Jurkat, Clone E6-1 (cell line): Measurements from ENCODE around the gene COL19A1.
A peak's percentile ranks its signal among the peaks of the same experiment; 100 is the strongest.

ENCODE experiments used
- DNase-seq: peaks from one replicate; pipeline ENCODE4 v3.0.0-alpha.2; 2011; ENCODE audit warnings: low read depth, low spot score
- H3K4me3 ChIP-seq: 2 replicates; pipeline ENCODE4 v1.5.1; 2011; ENCODE audit warnings: mild to moderate bottlenecking, low read length, control low read depth, moderate library complexity

The COL19A1 gene

DNA sequence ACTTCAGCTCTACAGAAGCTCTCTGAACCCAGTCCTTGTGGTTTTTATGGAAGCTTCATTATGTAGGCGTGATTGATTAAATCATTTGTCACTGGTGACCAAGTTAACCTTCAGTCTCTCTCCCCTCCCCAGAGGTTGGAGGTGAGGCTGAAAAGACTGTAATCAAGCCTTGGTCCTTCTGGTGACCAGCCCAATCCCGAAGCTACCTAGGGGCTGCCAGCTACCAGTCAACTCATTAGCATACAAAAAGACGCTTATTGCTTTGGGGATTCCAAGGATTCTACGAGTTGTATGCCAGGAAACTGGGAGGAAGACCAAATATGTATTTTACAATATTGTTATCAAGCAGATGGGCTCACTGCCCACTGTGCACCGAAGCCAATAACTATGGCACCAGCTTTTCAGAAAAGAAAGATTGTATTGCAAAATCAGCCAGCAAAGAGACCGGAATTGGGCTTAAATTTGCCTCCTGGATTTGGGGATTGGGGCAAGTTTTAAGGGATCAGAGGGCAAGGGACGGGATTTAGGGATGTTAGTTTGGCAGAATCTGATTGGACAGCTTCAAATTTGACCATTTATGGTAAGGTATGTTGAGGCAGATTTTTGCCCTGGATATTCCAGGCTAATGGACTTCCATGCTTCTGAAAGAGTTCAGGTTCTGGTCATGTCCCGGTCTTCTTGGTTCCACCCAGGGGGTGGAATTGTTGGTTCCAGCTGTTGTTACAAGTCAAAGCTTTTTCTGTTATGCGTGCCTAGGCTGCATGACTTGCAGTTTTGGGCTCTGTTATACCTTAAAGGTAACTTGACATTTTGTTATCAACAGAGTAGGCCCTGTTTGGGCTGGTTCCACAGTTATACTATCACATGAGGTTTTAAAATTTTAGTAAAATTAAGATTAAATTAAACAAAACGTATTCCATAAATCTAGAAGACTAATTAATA, 269.1 kb downstream of the COL19A1 start:
- DNase-seq, result no peak
- no peak overlapping the region for H3K4me3 ChIP-seq

DNA sequence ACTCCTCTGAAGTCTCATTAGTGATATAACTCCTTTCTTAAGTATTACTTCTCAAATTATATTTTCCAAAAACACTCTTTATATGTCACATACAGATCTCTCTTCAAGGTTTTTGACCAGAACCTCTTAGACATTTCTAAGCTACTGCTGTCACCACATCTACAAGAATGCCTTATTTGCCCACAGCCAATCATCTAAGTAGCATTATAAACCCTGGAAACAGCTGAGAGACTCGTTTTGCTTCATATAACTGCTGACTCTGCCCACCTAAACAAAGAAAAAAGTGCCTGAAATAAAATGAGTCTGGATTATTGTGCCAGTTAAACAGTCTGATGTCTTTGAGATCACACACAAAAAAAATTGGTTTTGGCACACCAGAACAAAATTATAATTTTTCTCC, 270.6 kb downstream of the COL19A1 start:
- no peak overlapping the region for H3K4me3 ChIP-seq
- no peak for DNase-seq

DNA sequence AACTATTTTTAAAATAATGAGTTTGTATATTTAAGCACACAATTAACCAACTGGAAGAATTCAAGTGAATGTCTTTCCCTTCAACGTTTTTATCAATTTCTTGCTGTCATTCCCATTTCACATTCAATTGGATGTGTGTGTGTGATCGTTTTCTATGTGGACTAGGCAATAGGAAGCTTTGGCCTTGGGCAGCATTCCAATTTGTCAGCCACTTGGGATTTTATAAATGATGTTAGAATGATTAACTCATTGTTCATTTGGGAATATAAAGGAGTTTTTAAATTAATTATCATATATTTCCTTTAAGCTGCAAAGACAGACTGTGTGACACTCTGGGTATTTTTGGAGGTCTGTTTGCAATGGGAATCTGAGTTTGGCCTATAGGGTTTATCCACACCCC, 274.1 kb downstream of the COL19A1 start:
- H3K4me3 ChIP-seq, result no peak overlapping the region
- no peak for DNase-seq

- no peak for DNase-seq
Measured at GRCh38 chr6:70142034-70142433, 275.7 kb downstream of the COL19A1 start.

DNA sequence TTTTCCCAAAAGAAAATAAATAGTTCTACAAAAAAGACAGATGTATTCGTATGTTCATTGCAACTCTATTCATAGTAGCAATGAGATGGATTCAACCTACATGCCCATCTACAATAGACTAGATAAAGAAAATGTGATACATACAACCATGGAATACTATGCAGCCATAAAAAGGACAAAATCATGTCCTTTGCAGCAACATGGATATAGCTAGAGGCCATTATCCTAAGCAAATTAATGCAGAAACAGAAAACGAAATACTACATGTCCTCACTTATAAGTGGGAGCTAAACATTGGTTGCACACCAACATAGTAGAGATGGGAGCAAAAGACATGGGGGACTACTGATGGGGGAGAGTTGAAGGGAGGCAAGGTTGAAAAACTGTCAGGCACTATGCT, 278.8 kb downstream of the COL19A1 start:
- DNase-seq, result no peak

More at GRCh38 chr6:70142034-70142433, 275.7 kb downstream of the COL19A1 start:
- no peak overlapping the region for H3K4me3 ChIP-seq

DNA sequence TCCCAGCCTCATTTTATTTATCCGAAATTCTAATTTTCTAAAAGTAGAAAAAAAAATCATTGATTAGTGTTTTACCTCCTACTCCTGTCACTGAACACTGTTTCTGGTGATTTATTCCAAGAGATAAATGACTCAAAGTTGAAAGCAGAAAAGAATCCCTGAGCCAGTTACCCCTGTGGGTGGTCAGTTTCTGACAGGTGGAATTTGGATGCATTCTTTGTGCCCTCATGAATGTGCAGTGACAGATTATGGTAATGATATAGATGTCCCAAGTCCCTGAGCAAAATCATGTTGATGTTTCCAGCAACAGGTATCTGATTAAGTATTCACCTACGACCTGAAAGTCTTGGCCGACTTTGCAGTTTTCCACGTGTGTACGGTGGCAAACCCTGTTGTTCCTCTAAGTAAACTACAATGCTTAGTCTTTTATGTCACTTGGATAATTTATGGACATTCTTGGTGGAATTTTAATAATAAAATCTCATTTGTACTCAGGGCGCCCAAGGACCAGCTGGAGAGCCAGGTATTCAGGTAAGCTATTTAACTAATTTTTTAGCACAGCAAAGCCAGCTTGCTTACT, 282.9 kb downstream of the COL19A1 start:
- H3K4me3 ChIP-seq, result no peak overlapping the region
- DNase-seq, result no peak

More for the DNA sequence above, 278.8 kb downstream of the COL19A1 start:
- no peak overlapping the region for H3K4me3 ChIP-seq

DNA sequence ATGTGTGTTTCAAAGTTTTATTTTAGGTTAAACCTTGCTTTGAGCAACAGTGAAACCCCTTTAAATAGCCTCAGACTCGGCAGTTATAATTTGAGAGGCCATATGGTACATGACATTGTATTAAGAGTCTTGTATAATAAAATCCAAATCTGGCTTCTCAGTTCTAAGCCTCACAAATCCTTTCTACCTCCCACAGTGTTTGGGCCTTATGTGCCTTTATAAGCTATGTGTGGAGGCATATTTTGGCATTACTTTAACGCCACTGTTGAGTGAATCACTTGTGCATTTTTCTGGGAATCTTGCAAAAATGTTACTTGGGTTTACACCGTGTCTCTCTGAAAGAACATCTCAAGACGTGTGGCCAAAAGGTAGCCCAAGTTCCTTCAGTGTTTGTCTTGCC, 284.2 kb downstream of the COL19A1 start:
- no peak overlapping the region for H3K4me3 ChIP-seq
- DNase-seq, result no peak

GRCh38 chr6:70151616-70152015, 285.3 kb downstream of the COL19A1 start:
- DNase-seq, result no peak

GRCh38 chr6:70152786-70153185, 286.4 kb downstream of the COL19A1 start:
- DNase-seq, result no peak
- no peak overlapping the region for H3K4me3 ChIP-seq

More at GRCh38 chr6:70151616-70152015, 285.3 kb downstream of the COL19A1 start:
- no peak overlapping the region for H3K4me3 ChIP-seq

DNA sequence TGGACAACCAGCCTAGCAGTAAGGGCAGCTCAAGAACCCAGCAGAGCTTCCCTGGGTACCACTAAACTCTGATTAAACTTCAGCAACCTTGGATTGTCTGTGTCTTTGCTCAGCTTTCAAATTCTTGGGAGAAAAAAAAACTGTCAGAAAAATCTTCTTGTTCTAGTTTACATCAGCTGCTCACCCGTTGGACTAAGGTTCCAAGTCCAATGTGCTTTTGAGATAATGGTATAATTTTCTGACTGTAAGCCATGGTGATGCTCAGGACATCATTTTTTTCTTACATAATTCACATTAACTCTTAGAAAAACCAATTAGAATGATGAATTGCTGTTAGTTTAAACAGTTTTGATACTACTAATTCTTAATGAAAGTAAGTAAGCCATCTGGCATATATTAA, 290.7 kb downstream of the COL19A1 start:
- no peak overlapping the region for H3K4me3 ChIP-seq
- DNase-seq, result no peak

- no peak for DNase-seq
- no peak overlapping the region for H3K4me3 ChIP-seq
Measured at GRCh38 chr6:70160276-70160675, 293.9 kb downstream of the COL19A1 start.

GRCh38 chr6:70162972-70163371, 296.6 kb downstream of the COL19A1 start:
- no peak overlapping the region for H3K4me3 ChIP-seq
- DNase-seq, result peak; percentile 9

- no peak for DNase-seq
- H3K4me3 ChIP-seq, result no peak overlapping the region
Measured at GRCh38 chr6:70163795-70164194, 297.4 kb downstream of the COL19A1 start.

- H3K4me3 ChIP-seq, result no peak overlapping the region
- no peak for DNase-seq
Measured at GRCh38 chr6:70164556-70164955, 298.2 kb downstream of the COL19A1 start.

GRCh38 chr6:70166088-70166958, 300.0 kb downstream of the COL19A1 start:
- no peak for DNase-seq
- no peak overlapping the region for H3K4me3 ChIP-seq

- H3K4me3 ChIP-seq, result no peak overlapping the region
- DNase-seq, result no peak
Measured at GRCh38 chr6:70168681-70169377, 302.5 kb downstream of the COL19A1 start.

- no peak overlapping the region for H3K4me3 ChIP-seq
- DNase-seq, result no peak
Measured at GRCh38 chr6:70171236-70171635, 304.9 kb downstream of the COL19A1 start.

- no peak overlapping the region for H3K4me3 ChIP-seq
- DNase-seq, result no peak
Measured at GRCh38 chr6:70172252-70172651, 305.9 kb downstream of the COL19A1 start.

GRCh38 chr6:70175770-70176169, 309.4 kb downstream of the COL19A1 start:
- no peak overlapping the region for H3K4me3 ChIP-seq
- DNase-seq, result no peak
